Measurements from ENCODE around the gene GRIK3.

GRCh38 chr1:36782785-36783184 is 251.5 kb downstream of the GRIK3 start:
- TF ChIP-seq SUZ12 (IDR thresholded peaks at IDR 0.05; ENCODE audit: extremely low read depth, insufficient read depth, insufficient read length) (no peak), YY1 (IDR thresholded peaks at IDR 0.05; ENCODE audit: insufficient read depth, insufficient read length) (no peak), ZNF274 (IDR thresholded peaks at IDR 0.05; ENCODE audit: low read depth, low read length) (no peak)

Measured in NT2/D1 (cell line).